ENCODE measurements around the gene KSR2.

The KSR2 gene

GRCh38 chr12:117827660-117828059 lies 141.1 kb downstream of the KSR2 start:
- no peak overlapping the region for H3K4me3 ChIP-seq (ENCODE audit: low read depth, low read length)
- TF ChIP-seq CTCF (IDR thresholded peaks at IDR 0.05; ENCODE audit: borderline replicate concordance, insufficient read depth, low read depth, low read length), result no peak

GRCh38 chr12:117825827-117826226 lies 143.0 kb downstream of the KSR2 start:
- no peak overlapping the region for H3K4me3 ChIP-seq (ENCODE audit: low read depth, low read length)
- no peak for TF ChIP-seq CTCF (IDR thresholded peaks at IDR 0.05; ENCODE audit: borderline replicate concordance, insufficient read depth, low read depth, low read length)

GRCh38 chr12:117821480-117822175 lies 147.2 kb downstream of the KSR2 start:
- H3K4me3 ChIP-seq (ENCODE audit: low read depth, low read length), result no peak overlapping the region
- TF ChIP-seq CTCF (IDR thresholded peaks at IDR 0.05; ENCODE audit: borderline replicate concordance, insufficient read depth, low read depth, low read length), result no peak

- H3K4me3 ChIP-seq (ENCODE audit: low read depth, low read length), result no peak overlapping the region
- TF ChIP-seq CTCF (IDR thresholded peaks at IDR 0.05; ENCODE audit: borderline replicate concordance, insufficient read depth, low read depth, low read length), result no peak
Observed at GRCh38 chr12:117820216-117820907, 148.4 kb downstream of the KSR2 start.

GRCh38 chr12:117819160-117819559 lies 149.6 kb downstream of the KSR2 start:
- no peak for TF ChIP-seq CTCF (IDR thresholded peaks at IDR 0.05; ENCODE audit: borderline replicate concordance, insufficient read depth, low read depth, low read length)
- no peak overlapping the region for H3K4me3 ChIP-seq (ENCODE audit: low read depth, low read length)

GRCh38 chr12:117818400-117818799 lies 150.4 kb downstream of the KSR2 start:
- H3K4me3 ChIP-seq (ENCODE audit: low read depth, low read length), result no peak overlapping the region
- no peak for TF ChIP-seq CTCF (IDR thresholded peaks at IDR 0.05; ENCODE audit: borderline replicate concordance, insufficient read depth, low read depth, low read length)

- TF ChIP-seq CTCF (IDR thresholded peaks at IDR 0.05; ENCODE audit: borderline replicate concordance, insufficient read depth, low read depth, low read length), result no peak
- H3K4me3 ChIP-seq (ENCODE audit: low read depth, low read length), result no peak overlapping the region
Observed at GRCh38 chr12:117809509-117809908, 159.3 kb downstream of the KSR2 start.

All from GM12875 (cell line).